ENCODE measurements around the gene CDK5. TPM values are rescaled to one million over a fixed set of nuclear protein-coding genes. Genes with fewer than 3 reads are reported as not detected.

CDK5 gene
- total RNA-seq, 1 donor, result 3.7 TPM

Other genes with a start within 250 kb of the CDK5 start
- 0.10 TPM for gene AOC1, start 205.4 kb downstream of the CDK5 start, total RNA-seq
- 0.94 TPM for gene KCNH2, start 79.6 kb downstream of the CDK5 start, total RNA-seq
- gene NOS3, start 66.9 kb downstream of the CDK5 start, total RNA-seq, result 2.1 TPM
- 3.6 TPM for gene ATG9B, start 33.4 kb downstream of the CDK5 start, total RNA-seq
- gene ABCB8, start 29.4 kb downstream of the CDK5 start, total RNA-seq, result 21.5 TPM
- gene ASIC3, start 9.4 kb downstream of the CDK5 start, total RNA-seq, result 0.84 TPM
- 9.4 TPM for gene SLC4A2, start 1.7 kb upstream of the CDK5 start, total RNA-seq
- 33.6 TPM for gene FASTK, start 22.9 kb upstream of the CDK5 start, total RNA-seq
- 20.0 TPM for gene TMUB1, start 25.6 kb upstream of the CDK5 start, total RNA-seq
- gene AGAP3, start 28.6 kb upstream of the CDK5 start, total RNA-seq, result 23.6 TPM
- gene GBX1, start 109.8 kb upstream of the CDK5 start, total RNA-seq, result not detected
- gene ASB10, start 129.4 kb upstream of the CDK5 start, total RNA-seq, result not detected
- not detected for gene H2BK1, start 152.6 kb upstream of the CDK5 start, total RNA-seq
- gene ABCF2, start 169.3 kb upstream of the CDK5 start, total RNA-seq, result 9.7 TPM
- 25.0 TPM for gene CHPF2, start 174.6 kb upstream of the CDK5 start, total RNA-seq
- 35.8 TPM for gene SMARCD3, start 190.8 kb upstream of the CDK5 start, total RNA-seq